HFFc6 (cell line): Measurements from ENCODE around the gene NOXA1. TPM values are rescaled to one million over a fixed set of nuclear protein-coding genes. Genes with fewer than 3 reads are reported as not detected.

Experiments used
- DNase-seq: peaks from one replicate; pipeline ENCODE4 v3.0.0-alpha.2; 2018
- H3K27ac Mint-ChIP-seq: 2 replicates; pipeline ENCODE4 v1.8.0; 2020; ENCODE audit warnings: mild to moderate bottlenecking, mixed read lengths
- H3K27me3 Mint-ChIP-seq: 2 replicates; pipeline ENCODE4 v1.8.0; 2021; ENCODE audit warnings: mild to moderate bottlenecking, moderate library complexity, mixed read lengths; ENCODE audit not compliant: insufficient read depth
- H3K36me3 Mint-ChIP-seq: 2 replicates; pipeline ENCODE4 v1.8.0; 2021; ENCODE audit warnings: low read depth, mixed read lengths
- H3K4me1 Mint-ChIP-seq: 2 replicates; pipeline ENCODE4 v1.8.0; 2020; ENCODE audit warnings: low read depth, mixed read lengths
- H3K4me3 Mint-ChIP-seq: 2 replicates; pipeline ENCODE4 v1.8.0; 2020; ENCODE audit warnings: mild to moderate bottlenecking, moderate library complexity, mixed read lengths
- H3K9me3 Mint-ChIP-seq: 2 replicates; pipeline ENCODE4 v1.8.0; 2020; ENCODE audit warnings: mild to moderate bottlenecking, mixed read lengths
- total RNA-seq, 6 experiments: library from RNA; stranded (reverse); fragmentation: NEBNext Ultra II Directional; extraction: Animal tissue kit (Norgen Biotek cat#: 25700); gene quantifications; 2 replicates in 1 of 6; 3 replicates in 5 of 6; pipeline ENCODE4 v1.2.3, GENCODE V29; 2021
- TF ChIP-seq, protein P1 (sequence below): fragments of 200-600 bp; sonication (generic); IDR thresholded peaks from 2 replicates; pipeline ENCODE4 v1.5.0; 2021; ENCODE audit warnings: antibody characterized with exemption, mild to moderate bottlenecking

Gene NOXA1
- total RNA-seq, 6 experiments from 2014 or later: 0.09 to 0.36 (median 0.20) TPM; not detected in 1

DNA sequence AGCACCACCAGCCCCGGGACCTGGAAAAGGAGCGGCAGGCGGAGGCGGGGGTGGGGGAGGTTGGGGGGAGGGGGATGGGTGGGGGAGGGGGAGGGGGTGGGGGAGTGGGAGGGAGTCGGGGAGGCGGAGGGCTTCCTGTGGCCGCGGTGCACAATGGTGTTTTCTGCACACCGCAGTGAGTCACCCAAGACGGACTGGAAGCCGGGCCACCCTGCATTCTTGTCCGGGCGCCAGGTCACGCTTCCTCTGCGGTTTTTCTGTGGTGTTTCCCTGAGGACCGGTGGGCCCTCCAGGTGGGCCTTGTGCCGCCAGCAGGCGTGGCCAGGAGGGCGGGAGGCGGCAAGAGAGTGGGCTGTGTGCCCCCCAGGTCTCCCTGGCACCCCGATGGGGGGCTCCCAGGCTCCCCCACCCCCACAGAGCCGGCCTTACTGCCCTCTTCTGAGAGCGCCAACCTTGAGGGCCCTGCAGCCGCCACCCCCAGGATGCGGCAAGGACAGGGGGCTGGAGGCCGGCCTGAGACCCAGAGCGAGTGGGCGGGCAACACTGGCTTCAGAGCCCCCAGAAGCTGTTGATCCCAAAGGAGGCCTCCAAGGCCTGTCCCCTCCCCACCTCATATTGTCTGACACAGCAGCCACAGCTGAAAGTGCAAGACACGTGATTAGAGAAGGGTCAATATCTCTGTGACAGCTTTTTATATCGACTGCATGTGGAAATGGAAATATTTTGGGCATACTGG lies 11.4 kb upstream of the NOXA1 start:
- Mint-ChIP-seq H3K9me3 (no peaks in the 10 kb centered on the region), H3K4me3 (no peak overlapping the region), H3K27ac (no peak overlapping the region; the same call in 1 of the 2 replicates), H3K27me3 (peaks cover 4% of the 10 kb centered on the region; the same call in 1 of the 2 replicates), H3K4me1 (peaks cover 26% of the 10 kb centered on the region; the same call in 1 of the 2 replicates), H3K36me3 (no peaks in the 10 kb centered on the region)
- TF ChIP-seq, protein P1, sequence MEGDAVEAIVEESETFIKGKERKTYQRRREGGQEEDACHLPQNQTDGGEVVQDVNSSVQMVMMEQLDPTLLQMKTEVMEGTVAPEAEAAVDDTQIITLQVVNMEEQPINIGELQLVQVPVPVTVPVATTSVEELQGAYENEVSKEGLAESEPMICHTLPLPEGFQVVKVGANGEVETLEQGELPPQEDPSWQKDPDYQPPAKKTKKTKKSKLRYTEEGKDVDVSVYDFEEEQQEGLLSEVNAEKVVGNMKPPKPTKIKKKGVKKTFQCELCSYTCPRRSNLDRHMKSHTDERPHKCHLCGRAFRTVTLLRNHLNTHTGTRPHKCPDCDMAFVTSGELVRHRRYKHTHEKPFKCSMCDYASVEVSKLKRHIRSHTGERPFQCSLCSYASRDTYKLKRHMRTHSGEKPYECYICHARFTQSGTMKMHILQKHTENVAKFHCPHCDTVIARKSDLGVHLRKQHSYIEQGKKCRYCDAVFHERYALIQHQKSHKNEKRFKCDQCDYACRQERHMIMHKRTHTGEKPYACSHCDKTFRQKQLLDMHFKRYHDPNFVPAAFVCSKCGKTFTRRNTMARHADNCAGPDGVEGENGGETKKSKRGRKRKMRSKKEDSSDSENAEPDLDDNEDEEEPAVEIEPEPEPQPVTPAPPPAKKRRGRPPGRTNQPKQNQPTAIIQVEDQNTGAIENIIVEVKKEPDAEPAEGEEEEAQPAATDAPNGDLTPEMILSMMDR: no peak
- DNase-seq: peak; percentile 84

DNA sequence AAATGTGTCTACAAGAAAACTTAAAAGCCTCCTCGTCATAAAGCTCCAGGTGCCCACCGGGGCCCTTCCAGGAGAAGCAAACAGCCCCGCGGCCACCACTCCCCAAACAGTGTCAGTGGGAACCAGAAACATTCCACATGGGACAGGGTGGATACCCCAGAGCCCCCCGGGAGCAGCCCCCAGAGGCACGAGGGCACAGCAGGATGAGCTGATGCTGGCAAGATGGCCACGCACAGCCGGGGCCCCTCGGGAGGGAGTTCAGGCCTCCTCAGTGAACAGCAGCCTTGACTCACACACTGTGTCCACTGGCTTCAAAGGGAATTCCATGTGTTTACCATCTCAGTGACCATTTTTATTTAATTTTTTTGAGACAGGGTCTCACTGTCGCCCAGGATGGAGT lies 10.8 kb upstream of the NOXA1 start:
- H3K4me1 Mint-ChIP-seq: peaks cover 26% of the 10 kb centered on the region; the same call in 1 of the 2 replicates
- H3K27me3 Mint-ChIP-seq: peaks cover 4% of the 10 kb centered on the region; the same call in 1 of the 2 replicates
- no peaks in the 10 kb centered on the region for H3K9me3 Mint-ChIP-seq
- TF ChIP-seq, protein P1: no peak
- H3K4me3 Mint-ChIP-seq: no peak overlapping the region
- peak overlapping the region; percentile 61; the same call in 1 of the 2 replicates for H3K27ac Mint-ChIP-seq
- no peak for DNase-seq
- H3K36me3 Mint-ChIP-seq: no peaks in the 10 kb centered on the region

DNA sequence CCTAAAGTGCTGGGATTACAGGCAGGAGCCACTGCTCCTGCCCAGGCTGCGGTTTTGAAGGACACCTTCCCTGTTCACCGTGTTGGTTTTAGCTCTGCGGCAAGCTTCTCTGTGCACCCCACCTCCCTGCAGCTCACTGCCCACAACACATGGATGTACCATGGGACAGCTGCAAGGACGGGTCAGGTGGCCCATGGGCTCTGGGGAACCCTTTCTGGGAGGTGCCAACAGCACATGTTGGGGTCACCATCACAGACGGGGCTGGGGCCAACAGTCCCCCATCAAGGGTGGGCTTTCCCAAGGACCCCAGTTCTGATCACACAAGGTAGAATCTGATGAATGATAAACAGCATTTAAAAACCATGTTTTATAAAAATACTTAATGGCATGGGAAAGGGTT lies 7.7 kb upstream of the NOXA1 start:
- H3K27me3 Mint-ChIP-seq: no peaks in the 10 kb centered on the region; the same call in 1 of the 2 replicates
- H3K4me1 Mint-ChIP-seq: peaks cover 26% of the 10 kb centered on the region; the same call in 1 of the 2 replicates
- H3K27ac Mint-ChIP-seq: no peak overlapping the region
- H3K9me3 Mint-ChIP-seq: no peaks in the 10 kb centered on the region
- TF ChIP-seq, protein P1: no peak
- no peaks in the 10 kb centered on the region for H3K36me3 Mint-ChIP-seq
- H3K4me3 Mint-ChIP-seq: no peak overlapping the region
- DNase-seq: no peak

DNA sequence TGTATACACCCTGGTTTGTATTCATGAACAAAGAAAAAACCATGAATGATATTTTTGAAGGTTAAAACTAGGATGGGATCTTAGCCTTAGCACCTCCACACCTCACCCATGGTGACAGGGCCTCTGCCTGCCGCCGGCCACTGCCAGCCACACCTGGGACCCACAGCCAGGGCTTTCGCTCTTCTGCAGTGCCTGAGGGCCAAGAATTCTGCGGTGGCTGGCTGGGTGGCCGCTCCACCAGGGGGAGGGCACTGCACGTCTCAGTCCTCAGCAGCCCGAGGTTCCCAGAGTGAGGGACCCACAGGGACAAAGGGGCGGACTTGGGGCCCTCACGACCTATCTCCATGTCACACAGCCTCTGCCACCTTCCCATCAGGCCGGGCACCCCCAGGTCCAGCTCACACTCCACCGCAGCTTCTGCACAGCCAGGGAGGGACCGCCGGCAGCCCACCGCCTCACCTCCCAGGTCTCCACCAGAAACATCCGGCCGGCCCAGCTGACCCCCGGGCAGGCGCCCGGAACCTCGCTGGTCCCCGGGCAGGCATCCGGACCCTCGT lies 7.1 kb upstream of the NOXA1 start:
- no peak overlapping the region for H3K27ac Mint-ChIP-seq

DNA sequence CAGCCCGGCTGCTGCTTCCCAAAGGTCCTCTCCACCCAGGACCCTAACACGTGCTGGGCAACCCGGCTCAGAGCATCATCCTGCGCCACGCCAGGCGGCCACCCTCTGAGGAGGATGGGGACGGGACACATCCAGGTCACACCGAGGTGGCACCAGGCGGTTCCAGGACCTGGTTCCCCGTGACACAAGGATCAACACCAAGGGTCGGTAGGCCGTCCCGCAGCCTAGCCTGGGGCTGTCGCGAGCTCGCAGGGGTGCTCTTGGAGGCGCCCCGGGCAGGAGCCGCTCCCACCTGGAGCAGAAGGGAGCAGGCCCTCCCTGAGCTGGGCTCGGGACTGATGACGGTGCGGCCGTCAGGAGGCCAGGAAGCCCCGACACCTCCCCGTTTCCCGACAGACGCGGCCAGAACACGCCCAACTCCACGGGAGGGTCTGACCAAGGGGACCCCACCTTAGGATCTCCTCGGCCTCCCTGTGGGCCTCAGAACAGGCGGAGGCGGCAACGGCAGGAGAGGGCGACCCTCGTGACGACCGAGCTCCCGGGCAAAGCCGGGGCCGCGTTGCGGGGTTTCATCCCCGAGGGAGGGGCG lies 6.5 kb upstream of the NOXA1 start:
- no peak for DNase-seq
- Mint-ChIP-seq H3K4me3 (no peak overlapping the region), H3K36me3 (no peaks in the 10 kb centered on the region), H3K4me1 (peaks cover 26% of the 10 kb centered on the region; the same call in 1 of the 2 replicates), H3K27me3 (no peaks in the 10 kb centered on the region; the same call in 1 of the 2 replicates), H3K27ac (no peak overlapping the region), H3K9me3 (no peaks in the 10 kb centered on the region)
- TF ChIP-seq, protein P1: no peak

More for the DNA sequence above, 7.1 kb upstream of the NOXA1 start:
- no peaks in the 10 kb centered on the region for H3K36me3 Mint-ChIP-seq
- peaks cover 26% of the 10 kb centered on the region; the same call in 1 of the 2 replicates for H3K4me1 Mint-ChIP-seq
- no peak overlapping the region for H3K4me3 Mint-ChIP-seq
- H3K9me3 Mint-ChIP-seq: no peaks in the 10 kb centered on the region
- DNase-seq: no peak
- TF ChIP-seq, protein P1: no peak
- no peaks in the 10 kb centered on the region; the same call in 1 of the 2 replicates for H3K27me3 Mint-ChIP-seq
